DMS53 (cell line): ENCODE measurements around the gene BMAL1.

Source experiments
- DNase-seq: peaks from one replicate; lab custom pipeline; 2025; lab: John Stamatoyannopoulos, UW

The BMAL1 gene

GRCh38 chr11:13261591-13262061 lies 16.0 kb upstream of the BMAL1 start:
- DNase-seq: peak; percentile 65

DNA sequence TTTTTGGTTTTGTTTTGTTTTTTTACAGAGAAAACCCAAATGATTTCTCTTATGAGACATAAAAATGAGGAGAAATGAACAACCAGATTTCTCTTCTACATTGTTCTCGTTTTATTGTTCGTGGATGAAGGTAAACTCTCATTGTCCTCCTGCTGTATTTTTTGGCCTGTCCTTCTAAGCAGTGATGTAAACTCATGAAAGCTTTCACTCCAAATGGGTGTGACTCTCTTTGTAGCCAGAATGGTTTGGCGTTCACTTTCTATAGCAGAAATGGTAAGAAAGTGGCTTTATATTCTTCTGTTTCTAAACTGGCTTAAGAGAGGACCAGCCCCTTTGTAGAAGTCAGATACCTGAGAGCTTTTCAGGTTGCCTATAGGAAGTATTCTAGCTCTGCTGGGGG lies 15.5 kb upstream of the BMAL1 start:
- DNase-seq: no peak

- DNase-seq: no peak
Observed at GRCh38 chr11:13268791-13269190, 8.8 kb upstream of the BMAL1 start.

- no peak for DNase-seq
Observed at GRCh38 chr11:13269775-13270174, 7.8 kb upstream of the BMAL1 start.

DNA sequence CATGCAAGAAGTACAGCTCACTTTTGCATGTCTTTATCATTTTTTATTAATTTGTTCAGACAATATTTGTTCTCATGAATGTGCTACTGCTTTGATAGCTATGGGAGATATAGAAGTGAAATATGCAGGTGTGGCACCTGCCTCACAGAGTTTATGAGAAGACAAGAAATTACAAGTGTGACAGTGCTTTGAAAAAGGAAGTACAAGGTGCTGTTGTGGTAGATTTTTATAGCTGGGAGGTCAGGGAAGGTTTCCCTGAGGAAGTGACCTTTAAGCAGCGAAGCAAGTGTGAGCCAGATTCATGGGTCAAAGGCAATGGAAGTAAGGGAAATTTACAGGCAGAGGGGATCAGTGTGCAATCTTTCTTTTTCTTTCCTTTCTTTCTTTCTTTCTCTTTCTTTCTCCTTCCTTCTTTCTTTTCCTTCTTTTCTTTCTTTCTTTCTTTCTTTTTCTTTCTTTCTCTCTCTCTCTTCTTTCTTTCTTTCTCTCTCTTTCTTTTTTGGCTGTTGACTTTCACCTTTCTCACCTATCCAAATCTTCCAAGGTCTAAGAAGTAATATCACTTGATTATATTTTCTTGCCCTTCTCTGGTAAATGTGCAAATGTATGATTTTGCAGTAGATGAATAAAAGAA lies 6.4 kb upstream of the BMAL1 start:
- no peak for DNase-seq

- DNase-seq: no peak
Observed at GRCh38 chr11:13276454-13276831, 1.1 kb upstream of the BMAL1 start.

GRCh38 chr11:13276832-13277767 lies 490 bp upstream of the BMAL1 start:
- peak; percentile 99 for DNase-seq

DNA sequence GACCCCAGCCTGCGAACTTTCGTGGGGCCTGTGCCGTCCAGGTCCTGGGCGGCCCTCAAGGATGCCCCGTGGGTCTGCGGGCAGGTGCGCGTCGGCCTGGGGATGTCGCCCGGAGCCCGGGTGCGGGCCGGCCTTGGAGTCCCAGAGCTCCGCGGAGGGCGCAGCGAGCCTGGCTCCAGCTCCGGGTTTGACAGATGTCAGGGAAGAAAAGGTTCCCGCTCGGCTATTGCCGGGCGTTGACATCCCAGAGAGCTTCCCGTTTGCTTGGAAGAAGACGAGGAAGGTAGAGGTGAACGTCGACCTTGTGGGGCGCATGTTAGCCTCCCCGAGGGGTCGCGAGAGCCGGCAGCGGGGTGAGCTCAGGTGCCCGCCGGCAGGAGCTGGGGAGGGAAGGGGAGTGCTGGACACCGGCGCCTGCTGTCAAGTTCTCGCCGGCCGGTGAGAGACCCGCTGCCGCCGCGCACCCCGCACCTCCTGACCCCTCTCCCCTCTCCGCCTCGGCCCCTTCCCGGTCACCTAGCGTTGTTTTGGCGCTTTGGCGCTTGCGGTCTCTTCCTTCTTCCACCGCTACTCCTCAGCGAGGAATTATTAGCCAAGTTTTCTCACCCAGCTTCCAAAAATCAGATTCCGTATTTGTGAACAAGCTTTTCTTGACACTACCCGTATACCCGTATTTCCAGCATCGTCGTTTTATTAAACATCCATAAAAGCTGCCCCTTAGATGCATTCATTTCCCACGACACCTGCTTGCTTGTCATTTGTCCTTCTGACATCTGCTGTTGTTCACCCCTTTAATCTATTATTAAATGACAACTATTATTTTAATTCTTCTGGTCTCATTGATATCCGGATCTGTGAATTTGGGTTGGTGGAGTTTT lies 1.3 kb downstream of the BMAL1 start:
- DNase-seq: peak; percentile 66

GRCh38 chr11:13279487-13279834 lies 1.9 kb downstream of the BMAL1 start:
- DNase-seq: no peak

- DNase-seq: no peak
Observed at GRCh38 chr11:13280092-13280722, 2.6 kb downstream of the BMAL1 start.

DNA sequence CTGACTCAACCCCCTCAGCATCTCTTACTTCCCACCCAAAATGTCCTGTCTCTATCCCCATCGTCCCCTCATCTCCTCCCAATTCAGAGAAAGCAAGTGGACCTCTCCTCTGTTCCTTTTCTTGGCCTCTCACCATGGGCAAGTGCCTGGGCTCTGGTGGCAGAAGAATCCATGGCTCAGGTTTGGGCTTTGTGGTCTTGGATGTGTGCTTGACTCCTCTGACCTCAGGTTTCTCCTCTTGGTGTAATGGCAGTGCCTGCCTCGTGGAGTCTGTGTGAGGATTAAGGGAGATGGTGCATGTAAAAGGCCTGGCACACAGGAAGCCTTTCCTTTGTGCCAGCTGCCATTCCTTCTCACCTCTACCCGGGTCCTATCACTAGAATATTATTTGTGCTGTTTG lies 3.2 kb downstream of the BMAL1 start:
- DNase-seq: no peak

DNA sequence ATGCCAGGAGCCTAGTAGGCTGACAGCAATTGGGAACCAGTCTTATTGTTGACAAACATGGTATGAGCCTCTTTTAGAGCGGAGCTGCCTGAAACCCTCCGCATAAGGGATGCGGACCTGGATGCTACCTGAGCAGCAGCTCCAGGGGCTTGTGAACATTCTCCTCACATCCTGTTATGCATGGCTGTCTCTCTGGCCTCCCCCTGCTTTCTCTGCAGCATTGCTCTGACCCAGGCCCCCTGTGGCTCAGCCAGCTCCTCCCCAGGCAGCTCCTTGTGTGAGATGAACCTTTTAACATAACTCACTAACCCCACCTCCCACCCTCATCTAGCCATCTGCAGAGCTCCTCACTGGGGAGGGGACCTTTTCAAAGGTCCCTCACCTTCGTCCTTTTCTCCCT lies 6.0 kb downstream of the BMAL1 start:
- no peak for DNase-seq

DNA sequence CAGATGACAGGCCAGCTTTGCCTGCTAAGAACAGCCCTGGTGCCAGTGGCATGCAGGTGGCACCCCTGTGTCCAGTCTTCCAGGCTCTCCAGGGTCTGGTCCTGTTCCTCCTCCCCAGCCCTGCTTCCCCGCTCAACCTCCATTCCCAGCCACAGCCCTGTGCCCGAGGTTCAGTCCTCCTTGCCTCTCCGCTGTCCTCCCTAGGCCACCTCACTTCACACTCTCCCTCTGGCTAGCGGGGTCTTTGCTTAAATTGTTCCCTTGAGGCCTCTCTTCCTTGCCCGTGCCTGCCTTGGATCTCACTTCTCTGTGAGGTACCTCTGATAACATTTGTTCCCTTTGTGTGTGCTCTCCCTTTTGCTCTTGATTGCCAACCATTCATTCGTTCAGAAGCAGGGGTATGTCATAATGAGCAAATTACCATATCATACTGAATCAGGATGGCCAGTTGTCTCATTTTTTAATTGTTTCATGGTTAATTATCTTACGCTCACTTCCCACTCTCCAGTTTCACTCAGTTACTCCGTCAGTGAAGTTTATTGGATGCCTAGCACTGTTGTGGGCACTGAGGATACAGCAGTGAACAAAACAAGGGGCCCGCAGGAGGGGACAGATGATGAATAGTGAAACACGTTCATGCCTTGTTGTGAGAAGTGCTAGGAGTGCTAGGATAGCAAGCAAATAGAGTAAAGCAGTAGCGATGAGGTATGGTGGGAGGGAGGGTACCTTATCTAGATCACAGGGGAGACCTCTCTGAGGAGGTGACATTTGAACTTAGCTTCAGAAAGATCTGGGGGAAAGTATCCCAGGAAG lies 7.4 kb downstream of the BMAL1 start:
- DNase-seq: no peak

DNA sequence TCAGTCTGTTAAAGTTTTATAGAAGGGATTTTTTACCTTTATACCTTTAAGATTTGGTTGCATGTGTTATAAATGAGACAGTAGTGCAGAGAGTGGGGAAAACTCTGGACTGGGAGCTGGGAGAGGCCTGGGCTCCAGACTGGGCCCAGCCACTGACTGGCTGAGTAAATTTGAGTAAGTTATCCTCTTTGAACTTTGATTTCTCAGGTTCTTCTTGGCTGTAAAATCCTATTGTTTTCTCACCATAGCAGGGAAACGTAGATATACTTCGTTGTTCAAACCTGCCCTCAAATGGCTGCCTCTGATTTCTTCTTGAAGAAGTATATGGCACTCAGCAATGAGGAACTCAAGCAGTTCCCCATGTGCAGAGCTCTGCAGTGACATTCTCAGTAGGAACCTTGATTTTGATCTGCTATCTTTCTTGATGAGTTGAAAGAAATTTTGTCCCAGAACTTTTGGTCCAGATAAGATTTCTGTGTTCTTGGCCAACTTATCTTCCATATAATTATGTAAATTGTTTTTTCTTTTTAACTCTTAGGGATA lies 8.8 kb downstream of the BMAL1 start:
- DNase-seq: no peak

DNA sequence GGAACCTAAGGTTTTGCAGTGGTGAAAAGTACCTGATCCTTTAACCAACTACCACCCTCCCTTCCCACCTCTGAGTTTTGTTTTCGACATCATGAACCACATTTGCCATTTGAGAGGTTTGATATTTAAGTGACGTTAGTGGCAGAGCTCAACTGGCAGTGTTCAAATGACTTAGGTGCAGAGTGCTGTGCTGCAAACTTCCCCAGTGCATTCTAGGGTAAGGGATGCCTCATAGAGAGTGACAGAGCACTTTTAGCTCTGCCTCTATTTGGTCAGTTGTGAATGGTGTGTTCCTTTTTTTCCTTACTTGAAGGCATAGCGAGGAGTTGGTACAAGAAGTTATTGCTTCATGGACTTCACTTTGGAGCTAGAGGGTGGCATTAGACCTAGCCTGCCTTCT lies 9.4 kb downstream of the BMAL1 start:
- no peak for DNase-seq

DNA sequence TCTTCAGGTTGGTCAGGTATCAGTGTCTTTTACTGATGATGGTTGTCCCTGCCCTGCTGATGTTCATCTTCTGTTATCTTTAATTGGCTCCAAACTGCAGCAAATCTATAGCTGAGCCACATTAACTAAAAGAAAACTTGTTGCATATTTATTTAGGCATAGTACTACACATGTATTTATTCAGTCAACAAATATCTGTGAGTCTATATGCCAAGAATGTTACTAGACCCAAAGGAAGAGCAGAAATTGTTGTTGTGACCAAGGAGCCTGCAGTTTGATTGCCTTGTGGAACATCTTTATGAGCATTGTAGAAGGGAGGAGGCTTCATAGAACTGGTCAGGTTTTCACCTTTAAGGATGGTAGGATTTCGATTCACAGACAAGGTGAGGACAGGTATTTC lies 10.1 kb downstream of the BMAL1 start:
- no peak for DNase-seq

- DNase-seq: peak; percentile 70
Observed at GRCh38 chr11:13288375-13289029, 10.9 kb downstream of the BMAL1 start.

DNA sequence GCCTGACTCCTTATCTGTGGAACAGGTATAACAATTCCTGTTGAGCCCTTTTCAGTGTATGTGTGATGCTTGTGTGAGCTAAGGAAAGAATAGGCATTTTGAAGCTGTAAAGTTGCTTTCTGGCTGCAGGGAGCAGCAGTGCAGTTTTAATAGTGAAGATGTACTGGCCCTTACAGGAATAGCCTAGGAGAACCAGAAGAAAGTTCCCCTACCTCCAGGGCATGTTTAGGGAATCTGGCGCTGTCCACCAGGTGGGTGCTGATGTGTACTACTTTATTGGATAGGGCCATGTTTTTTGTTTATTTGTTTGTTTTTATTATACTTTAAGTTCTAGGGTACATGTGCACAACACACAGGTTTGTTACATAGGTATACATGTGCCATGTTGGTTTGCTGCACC lies 11.5 kb downstream of the BMAL1 start:
- peak; percentile 67 for DNase-seq

- DNase-seq: no peak
Observed at GRCh38 chr11:13290221-13290980, 12.8 kb downstream of the BMAL1 start.

- no peak for DNase-seq
Observed at GRCh38 chr11:13291361-13291760, 13.8 kb downstream of the BMAL1 start.
